ENCODE results near the gene GSTA4.
"Not testable (repeated sequence)": the region's sequence is repeated elsewhere in the genome, so short reads cannot be mapped to it uniquely, and the experiment has no call there.

DNA sequence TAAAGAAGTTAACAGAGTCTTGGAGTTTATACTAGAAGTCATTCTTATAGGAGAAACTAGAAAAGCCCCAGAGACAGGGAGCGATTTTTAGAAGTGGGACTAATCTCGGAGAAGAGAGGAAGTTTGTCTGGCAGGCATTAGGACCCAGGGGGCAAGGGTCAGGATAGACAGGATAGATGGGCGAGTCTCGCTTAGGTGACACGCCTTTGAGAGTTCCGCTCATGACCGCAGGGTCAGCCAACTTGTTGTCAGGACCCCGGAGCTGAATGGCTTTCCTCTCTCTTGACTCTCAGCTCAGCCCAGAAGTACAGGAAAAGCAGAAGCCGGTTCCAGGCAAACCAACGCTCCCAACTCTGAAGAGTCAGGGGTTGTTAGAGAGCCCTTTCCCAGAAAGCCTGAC is 34.1 kb downstream of the GSTA4 start:
- TF ChIP-seq, protein P1, sequence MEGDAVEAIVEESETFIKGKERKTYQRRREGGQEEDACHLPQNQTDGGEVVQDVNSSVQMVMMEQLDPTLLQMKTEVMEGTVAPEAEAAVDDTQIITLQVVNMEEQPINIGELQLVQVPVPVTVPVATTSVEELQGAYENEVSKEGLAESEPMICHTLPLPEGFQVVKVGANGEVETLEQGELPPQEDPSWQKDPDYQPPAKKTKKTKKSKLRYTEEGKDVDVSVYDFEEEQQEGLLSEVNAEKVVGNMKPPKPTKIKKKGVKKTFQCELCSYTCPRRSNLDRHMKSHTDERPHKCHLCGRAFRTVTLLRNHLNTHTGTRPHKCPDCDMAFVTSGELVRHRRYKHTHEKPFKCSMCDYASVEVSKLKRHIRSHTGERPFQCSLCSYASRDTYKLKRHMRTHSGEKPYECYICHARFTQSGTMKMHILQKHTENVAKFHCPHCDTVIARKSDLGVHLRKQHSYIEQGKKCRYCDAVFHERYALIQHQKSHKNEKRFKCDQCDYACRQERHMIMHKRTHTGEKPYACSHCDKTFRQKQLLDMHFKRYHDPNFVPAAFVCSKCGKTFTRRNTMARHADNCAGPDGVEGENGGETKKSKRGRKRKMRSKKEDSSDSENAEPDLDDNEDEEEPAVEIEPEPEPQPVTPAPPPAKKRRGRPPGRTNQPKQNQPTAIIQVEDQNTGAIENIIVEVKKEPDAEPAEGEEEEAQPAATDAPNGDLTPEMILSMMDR (IDR thresholded peaks at IDR 0.05; ENCODE audit: low read depth, low read length) = not testable (repeated sequence)
- not testable (repeated sequence) for TF ChIP-seq POLR2A (IDR thresholded peaks at IDR 0.05; ENCODE audit: extremely low read depth, insufficient read length); MYC (IDR thresholded peaks at IDR 0.05; ENCODE audit: low read depth, low read length)
- TF ChIP-seq, protein P2, sequence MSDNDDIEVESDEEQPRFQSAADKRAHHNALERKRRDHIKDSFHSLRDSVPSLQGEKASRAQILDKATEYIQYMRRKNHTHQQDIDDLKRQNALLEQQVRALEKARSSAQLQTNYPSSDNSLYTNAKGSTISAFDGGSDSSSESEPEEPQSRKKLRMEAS (IDR thresholded peaks at IDR 0.05; ENCODE audit: low read depth, low read length) = not testable (repeated sequence)
